ENCODE measurements around the gene CFAP410.
"Not testable (repeated sequence)": the region's sequence is repeated elsewhere in the genome, so short reads cannot be mapped to it uniquely, and the experiment has no call there.

The CFAP410 gene

DNA sequence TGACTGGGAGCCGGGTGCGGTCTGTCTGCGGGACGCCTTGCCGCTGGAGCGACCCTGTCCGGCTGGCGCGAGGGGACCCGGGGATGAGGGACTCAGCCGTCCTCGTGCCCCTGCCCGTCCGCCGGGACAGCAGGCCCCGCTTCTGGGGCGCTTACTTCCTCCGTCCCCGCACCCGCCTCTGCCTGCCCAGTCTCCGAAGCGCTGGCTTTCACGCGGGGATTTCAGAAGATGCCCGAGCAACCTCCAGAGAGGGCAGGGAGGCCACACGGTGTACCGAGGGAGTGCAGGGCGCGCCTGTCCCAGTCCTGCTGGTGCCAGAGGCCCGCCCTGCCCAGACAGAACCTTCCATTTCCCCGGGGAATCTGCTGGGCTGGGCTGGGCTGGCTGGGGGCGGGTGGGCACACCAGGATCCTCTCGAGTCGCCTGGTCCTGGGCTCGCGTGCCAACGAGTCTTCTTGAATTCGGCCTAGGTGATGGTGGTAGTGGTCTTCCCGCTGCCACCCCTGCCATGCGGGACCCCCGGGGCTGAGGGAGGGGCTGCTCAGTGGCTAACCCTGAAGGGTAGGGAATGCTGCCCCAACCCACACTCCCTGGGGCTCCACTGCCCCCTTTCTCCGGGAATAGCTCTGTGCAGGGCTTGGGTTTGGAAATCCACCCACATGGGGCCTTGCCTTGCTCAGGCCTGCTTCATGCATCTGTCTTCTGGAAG is 11.7 kb upstream of the CFAP410 start:
- ATAC-seq, result no peak

DNA sequence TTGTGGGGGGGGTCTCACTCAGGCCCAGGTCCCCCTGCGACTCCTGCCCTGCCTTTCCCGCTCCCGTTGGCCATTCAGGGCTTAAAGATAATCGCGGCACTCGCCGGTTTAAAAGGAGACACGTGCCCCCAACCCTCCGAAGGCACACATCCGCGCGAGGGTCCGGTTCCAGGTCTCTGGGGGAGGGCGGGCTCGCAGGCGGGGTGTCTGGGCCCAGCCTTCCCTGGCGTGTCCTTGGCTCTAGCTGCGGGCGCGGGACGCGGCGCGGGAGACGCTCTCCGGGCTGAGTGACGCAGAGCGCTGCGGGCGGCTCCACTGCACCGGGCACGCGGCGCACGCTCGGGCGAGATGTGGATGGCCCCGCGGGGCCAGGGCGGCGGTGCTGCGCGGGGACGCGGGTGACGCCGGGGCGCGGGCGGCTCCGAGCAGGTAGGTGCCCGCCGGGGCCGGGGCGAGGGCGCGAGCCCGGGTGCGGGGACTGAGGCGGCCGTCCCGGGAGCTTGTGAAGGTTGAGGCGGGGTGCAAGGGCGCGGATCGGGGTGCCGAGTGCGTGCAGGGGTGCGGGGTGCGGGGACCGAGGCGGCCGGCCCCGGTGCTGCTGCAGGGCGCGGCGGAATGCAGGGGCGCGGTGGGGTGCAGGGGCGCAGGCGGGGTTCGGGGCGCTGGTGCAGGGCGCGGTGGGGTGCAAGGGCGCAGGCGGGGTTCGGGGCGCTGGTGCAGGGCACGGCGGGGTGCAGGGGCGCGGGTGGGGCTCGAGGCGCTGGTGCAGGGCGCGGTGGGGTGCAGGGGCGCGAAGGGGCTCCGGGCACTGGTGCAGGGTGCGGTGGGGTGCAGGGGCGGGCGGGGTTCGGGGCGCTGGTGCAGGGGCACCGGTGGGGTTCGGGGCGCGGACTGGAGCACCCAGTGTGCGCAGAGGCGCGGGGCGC is 10.9 kb upstream of the CFAP410 start:
- no peak for ATAC-seq

More for the DNA sequence above, 11.7 kb upstream of the CFAP410 start:
- no peak for DNase-seq

DNA sequence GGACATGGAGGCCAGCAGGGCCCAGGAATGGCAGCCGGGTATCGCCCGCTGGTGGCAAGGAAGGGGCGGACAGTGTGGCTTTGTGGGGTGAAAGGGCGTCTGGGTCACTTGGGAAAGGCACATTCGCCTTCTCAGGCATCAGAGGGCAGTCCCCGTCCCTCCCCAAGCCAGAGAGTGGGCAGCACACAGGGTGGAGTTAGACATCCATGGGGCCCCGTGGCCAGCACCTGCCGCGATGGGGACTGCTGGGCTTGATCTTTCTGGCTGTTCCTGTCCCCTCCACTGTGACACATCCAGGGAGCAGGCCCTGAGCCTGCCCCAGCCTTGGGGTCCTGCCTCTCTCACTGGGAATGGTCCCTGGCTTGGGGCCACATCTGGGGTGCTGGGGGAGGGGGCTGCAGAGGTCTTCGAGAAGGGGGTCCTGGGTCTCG is 10.2 kb upstream of the CFAP410 start:
- DNase-seq, result no peak
- no peak for ATAC-seq

More for the DNA sequence above, 10.9 kb upstream of the CFAP410 start:
- DNase-seq, result no peak

DNA sequence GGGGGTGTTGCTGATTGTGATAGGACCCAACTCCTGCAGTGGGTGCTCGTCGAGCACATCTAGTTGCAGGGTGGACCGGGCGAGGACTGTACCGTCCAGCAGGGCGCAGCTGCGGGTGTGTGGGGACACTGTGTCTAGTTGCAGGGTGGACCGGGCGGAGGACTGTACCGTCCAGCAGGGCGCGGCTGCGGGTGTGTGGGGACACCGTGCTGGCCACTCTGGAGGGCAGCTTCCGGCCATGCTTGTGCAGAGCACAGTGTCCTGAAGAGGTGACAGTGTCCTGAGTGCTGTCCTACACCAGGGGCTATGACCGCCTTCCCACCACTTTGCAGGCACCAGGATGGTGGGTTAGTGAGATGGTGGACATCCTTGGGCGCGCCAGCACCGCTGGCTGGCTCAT is 9.7 kb upstream of the CFAP410 start:
- ATAC-seq, result no peak
- no peak for DNase-seq

DNA sequence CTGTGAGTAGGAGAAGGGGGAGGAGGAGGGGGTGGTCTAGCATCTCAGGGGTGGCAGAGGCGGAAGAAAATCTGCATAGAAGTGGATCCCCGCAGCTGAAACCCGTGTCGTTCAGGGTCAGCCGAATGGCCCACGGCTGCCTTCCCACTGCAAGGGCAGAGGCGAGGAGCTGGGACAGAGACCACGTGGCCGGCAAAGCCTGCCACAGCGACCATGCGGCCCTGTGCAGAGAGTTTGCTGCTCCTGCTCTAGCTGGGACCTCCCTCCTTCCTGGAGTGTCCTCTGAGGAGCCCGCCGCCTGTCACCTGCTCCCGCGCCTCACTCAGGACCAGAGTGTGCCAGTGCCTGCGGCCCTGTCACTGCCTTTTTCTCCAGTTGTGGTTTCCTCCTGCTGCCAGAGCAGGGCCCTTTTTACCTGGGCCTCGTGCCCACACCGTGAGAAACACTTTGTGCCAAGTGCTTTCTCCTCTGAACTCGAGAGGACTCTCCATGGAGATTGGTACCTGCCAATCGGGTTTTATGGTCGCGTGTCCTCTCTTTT is 8.8 kb upstream of the CFAP410 start:
- ATAC-seq (no peak), DNase-seq (no peak)

DNA sequence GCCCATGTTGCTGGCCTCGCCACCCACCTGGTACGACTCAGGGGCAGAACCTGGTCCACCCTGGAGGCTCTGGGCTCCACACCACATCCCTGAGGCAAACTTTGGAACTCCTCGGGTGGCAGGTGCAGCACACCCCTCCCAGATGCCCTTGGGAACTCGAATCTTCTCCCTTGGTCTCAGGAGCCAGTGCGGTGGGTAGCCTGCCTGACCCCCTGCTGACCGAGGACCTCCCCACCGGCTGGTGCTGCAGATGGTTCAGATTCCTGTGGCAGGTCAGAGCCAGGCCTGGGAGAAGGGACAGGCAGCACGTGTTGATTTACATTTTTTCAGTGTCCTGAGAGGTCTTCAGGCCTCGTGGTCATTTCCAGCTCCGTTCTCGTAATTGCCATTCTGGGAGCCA is 6.3 kb upstream of the CFAP410 start:
- ATAC-seq (no peak), DNase-seq (no peak)

DNA sequence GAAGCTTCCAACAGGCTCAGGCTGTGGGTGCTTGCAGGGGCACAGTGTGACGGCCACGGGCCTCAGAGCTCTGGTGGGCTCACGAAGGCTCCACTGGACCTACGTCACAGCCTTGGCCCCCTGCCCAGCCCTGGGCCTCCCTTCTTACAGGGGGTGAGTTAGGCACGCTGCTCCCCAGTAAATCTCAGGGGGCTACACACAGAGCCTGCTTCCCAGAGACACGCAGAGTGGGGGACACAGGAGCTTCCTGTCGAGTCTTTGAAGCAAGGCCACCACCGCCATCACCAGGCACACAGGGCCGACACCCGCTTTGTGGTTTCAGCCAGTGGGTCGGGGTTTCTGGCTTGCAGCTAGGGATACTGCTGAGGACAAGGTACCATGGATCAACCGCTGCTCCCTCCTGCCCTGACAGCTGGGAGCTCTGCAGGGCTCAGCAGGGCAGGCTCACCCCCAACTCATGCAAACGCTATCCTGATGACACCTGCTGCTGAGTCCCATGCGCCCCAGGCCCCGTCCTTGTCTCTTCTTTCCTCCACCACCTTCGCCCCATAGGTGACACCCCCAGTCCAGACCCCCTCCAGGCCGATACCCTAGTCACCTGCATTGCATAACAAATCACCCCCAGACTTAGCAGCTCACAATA is 5.5 kb upstream of the CFAP410 start:
- ATAC-seq (no peak), DNase-seq (no peak)

DNA sequence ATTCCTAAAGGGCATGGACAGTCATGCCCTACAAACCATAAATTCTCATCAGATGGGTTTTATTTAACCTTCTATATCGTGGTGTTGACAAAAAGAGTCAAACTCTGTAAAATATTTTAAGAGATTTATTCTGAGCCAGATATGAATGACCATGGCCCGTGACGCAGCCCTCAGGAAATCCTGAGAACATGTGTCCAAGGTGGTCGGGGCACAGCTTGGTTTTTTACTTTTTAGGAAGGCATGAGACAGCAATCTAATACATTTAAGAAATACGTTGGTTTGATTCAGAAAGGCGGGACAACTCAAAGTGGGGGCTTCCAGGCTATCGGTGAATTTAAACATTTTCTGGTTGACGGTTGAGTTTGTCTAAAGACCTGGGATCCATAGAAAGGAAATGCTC is 3.8 kb upstream of the CFAP410 start:
- not testable (repeated sequence) for DNase-seq, ATAC-seq

DNA sequence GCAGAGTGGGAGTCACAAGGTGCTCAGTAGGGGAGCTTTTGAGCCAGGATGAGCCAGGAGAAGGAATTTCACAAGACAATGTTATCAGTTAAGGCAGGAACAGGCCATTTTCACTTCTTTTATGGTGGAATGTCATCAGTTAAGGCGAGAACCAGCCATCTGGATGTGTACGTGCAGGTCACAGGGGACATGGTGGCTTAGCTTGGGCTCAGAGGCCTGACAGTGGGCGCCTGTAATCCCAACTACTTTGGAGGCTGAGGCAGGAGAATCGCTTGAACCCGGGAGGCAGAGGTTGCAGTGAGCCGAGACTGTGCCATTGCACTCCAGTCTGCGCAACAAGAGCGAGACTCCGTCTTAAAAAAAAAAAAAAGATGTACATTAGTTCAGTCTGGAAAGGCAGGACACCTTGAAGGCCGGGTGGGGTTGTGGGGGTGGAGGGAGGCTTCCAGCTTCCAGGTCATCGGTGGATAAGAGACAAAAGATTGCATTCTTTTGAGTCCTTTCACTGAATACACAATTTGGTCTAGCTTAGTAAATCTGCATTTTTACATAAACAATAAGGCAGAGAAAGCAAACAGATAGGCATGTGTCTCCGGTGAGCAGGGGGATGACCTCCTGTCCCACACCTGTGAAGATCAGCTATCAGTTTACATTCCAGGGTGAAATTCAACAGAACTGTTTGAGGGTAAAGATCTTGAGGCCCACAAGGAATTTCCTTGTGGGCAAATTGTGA is 2.7 kb upstream of the CFAP410 start:
- not testable (repeated sequence) for DNase-seq, ATAC-seq

DNA sequence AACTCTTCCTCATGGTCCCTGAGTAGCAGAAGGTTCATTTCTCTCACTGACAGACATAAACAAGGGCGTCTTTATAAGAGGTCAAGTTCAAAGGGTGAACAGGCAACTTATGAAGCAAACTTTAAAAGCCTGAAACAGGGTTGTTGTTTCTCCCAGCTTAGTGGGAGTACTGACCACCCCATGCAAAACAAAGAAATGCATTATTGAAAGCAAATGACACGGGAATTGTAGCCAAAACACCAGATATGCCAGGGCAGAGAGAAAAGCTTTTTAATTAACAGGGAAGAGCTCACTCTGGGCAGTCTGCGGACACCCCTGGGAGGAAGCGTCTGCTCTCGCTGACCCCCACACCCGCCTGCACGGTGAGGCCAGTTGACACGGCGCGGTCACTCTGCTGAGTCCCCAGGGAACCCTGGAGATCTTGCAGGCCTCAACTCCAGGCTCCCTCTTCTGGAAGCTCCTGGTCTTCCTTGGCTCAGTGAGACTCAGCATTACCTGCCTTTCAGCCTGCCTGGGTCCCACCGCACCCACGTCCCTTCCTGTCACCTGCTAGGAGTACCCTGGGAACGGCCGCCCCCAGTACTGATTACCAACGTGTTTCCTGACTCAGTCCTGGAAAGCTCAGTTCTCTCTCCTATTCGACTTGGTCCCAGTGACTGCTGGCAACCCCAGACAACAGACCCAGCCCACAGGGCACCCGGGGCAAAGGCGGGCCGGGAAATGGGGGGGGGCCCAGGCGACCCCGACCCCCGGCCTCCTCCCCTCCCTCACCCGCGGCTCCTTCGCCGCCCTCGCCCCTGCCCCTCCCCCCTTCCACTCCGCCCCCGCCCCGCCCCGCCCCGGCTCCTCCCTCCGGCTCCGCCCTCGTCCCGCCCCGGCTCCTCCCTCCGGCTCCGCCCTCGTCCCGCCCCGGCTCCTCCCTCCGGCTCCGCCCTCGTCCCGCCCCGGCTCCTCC is 972 bp downstream of the CFAP410 start:
- ATAC-seq, result no peak
- no peak for DNase-seq

DNA sequence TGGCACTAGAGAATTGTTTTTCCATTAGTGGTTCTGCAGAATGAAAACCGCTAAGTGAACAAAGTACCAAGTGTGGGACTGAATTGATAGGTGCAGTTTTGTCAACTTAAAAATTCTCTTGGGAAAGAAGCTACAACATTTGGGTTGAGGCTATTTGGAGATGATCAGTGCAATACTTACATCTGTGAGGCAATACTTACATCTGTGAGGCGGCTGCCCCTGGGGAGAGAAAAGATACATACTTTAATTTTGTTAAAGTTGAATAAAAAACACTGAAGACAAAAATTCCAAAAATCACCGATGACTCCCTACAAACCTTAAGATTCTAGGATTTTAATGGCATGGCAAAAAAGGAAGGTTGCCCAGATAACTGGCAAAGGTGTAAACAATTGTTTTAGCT is 1.7 kb downstream of the CFAP410 start:
- DNase-seq, result no peak
- ATAC-seq, result no peak

DNA sequence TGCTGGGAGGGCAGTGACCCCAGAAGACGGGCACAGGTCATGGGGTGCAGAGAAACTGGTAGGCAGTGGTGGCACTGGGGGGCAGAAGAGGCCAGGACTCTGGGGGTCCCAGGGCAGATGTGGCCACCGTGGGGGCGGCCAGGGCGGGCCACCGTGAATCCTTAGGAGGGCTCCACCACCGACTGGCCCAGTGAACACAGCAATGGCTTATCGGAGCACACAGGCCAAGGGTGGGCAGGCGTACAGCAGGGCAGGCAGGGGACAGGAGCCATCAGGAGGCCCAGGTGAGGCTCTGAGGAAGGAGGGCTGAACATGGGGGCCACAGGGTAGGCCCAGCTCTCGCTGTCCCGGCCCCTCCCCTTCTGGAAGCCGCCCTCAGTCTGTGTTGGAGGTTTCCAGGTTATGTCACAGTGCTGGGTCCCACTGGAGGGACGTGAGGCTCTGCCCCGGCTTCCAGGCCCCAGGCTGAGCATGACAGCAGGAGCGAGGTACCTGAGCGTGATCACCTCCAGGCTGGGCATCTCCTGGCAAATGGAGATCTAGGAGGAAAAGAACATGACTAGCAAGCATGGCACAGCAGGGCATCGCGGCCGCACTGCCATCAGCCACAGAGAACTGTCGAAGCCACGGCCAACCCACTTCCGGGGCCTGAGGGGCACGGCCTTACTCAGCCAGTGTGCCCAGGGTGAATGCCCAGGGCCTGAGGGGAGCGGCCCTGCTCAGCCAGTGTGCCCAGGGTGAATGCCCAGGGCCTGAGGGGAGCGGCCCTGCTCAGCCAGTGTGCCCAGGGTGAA is 3.7 kb downstream of the CFAP410 start:
- ATAC-seq, result no peak

DNA sequence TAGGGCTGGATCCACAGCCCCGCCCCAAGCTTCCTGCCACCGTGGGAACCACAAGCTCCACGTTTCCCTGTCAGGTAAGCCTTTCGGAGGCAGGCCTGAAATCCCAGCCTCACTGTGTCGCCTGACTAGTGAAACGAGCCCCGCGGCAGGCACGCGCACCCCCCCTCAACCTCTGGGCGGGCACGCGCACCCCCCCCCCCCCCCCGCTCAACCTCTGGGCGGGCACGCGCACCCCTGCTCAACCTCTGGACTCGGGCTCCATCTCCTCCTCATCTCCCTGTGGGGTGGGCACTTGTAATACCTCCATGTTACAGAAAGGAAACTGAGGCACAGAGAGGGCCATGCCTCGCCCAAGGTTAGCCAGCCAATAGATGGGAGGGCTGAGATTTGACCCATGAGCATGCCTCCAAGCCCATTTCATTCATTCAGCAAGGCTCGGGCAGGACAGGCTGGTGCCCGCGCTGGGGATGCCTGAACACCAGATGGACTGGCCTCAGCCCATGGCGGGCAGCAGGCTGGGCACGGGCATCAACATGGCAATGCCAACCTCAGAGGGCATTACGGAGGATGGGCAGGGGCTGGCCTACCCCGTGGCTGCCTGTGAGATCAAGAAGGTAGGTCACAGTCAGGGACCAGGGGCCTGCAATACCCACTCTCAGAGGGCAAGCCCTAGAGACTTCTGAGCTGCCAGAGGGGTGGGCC is 4.7 kb downstream of the CFAP410 start:
- no peak for DNase-seq
- ATAC-seq, result no peak

More for the DNA sequence above, 3.7 kb downstream of the CFAP410 start:
- no peak for DNase-seq

DNA sequence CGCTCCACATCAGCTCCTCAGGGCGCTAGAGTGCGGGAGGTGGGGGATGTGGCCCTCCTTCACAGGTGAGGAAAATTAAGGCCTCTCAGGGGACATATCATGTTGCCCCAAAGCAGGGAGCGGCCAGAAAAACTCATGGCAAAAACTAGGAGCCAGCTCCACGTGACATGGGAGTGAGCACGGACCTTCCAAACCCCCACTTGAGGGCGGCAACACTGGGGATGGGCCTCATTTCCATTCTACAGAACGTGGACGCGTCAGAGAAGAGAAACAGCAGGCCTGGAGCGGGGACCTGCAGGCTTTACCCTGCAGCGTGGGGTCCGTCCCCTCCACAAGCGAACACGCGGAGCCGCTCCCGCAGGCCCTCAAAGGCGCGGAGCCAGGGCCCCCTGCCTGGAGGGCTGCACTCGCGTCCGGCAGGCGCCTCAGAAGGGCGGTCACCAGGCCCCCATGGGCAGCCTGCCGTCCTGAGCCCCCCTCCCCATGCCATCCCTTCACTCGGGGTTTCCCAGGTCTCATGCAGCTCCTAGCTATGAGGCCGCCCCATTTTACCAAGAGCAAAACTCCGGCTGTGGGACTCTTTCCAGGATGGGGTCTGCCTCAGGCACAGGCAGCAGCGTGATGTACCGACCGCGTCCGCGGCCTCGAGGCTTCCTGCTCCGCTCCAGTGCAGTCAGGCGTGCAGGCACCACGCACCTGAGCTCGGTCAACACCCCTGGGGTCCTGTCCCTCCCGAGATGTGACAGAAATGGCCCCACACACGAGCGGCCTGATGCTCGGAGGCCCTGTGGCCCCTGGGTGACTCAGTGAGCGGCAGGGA is 5.5 kb downstream of the CFAP410 start:
- no peak for DNase-seq
- ATAC-seq, result no peak

DNA sequence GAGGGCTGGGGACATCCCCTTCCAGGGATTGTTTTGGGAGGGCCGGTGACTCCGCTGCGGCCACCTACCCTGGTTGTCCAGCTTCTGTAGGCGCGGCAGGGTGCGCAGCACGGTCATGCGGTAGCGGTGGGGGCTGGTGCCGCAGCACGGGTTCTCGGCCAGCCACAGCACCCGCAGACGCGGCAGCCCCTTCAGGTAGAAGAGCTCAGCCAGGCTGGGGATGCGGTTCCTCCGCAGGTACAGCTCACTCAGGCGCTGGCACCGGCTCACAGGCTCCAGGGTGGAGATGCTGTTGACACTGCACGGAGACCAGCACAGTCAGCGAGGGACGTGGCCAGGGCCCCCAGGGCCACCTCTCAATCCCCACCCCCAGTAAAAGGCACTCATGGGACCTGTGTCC is 6.2 kb downstream of the CFAP410 start:
- no peak for ATAC-seq

DNA sequence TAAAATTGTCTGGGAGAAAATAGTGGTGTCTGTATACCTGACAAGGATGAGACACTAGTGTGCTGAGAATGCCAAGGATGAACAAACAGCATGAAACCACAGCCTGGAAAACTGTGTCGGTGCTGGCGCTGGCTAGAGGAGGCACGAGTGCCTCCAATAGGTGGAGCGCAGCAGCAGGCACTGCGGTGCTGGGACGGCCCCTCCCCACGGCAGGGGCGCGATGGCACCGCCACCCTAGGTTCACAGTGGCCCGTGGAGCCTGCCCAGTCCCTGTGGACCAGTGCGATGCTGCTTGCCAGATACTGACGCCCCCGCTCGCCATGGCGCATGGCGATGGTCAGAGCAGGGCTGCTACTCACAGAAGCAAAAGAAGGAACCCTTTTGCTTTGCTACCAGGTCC is 6.8 kb downstream of the CFAP410 start:
- ATAC-seq (no peak), DNase-seq (no peak)

More for the DNA sequence above, 6.2 kb downstream of the CFAP410 start:
- DNase-seq, result no peak

DNA sequence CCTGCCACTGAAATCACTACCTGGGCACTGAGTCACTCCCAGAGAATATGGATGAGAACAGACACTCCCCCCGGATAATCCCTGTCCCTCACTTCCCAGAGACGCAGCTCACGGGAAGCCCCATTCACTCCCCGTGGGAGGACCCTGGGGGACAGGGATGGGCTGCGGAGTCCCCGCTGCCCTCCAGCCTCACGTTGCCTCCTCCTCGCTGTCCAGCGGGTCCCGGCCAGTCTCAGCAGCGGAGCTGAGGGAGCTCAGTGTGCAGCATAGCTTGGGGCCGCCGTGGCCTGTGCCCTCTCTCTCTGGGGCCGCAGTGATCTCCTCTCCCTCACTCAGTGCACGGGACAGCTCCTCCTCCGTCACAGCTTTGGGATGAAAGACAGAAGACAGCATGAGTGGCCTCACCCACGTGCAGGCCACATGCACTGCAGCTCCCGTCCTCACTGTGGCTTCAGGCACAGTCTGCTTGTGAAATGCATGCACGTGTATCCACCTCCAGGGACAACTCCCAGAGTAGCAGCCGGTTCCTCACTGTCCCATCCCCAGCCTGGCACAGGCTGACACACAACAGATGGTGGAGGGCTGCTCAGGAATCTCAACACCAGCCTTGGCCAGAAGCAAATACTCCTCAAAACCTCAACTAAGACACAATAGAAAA is 7.4 kb downstream of the CFAP410 start:
- ATAC-seq, result no peak
- DNase-seq, result no peak

DNA sequence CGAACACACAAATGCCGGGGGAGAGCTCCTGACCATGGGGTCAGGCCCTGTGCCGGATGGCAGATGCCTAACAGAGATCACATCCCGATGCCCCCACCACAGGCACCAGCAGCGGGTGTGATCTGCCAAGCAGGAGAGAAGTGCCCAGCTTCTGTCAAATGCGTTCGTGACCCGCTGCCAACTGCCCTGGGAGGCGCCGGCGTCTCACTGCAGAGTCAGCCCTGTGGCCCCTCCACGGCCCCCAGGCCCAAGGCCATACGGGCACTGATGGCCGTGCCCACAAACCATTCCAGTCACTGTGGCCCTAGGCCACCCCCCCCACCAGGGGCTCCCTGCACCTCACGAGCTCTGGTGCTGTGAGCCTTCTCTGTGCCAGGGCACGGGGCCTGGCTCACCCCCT is 8.0 kb downstream of the CFAP410 start:
- DNase-seq, result no peak
- ATAC-seq, result no peak

Data from stimulated activated naive CD8-positive, alpha-beta T cell treated with anti-CD3 and anti-CD28 coated beads, Interleukin-15, Interleukin-2, amounts not matched to agents 100 U/mL and 50 U/mL, for 24 hours (primary cell).